GM12878 (cell line): ENCODE data around the gene TEX261. TPM values are rescaled to one million over a fixed set of nuclear protein-coding genes. Genes with fewer than 3 reads are reported as not detected.

ENCODE experiments used
- ATAC-seq: fragments of 200-7000 bp; cut with Tn5 transposase; 3 replicates; pipeline ENCODE4 v1.9.1; 2020; ENCODE audit warnings: mild to moderate bottlenecking, moderate library complexity
- BruUV-seq: library from RNA; stranded (reverse); fragments of 400-500 nt; replicated peaks from 2 replicates; lab custom pipeline; 2021; lab: Mats Ljungman, UMichigan
- CTCF ChIA-PET: fragments of 300-600 bp; sonication (Branson Sonifier 250); formaldehyde crosslinking; extraction: SDS; loops from one replicate; lab custom pipeline; 2021; ENCODE audit warnings: inconsistent platforms; lab: Yijun Ruan, JAX
- POLR2A ChIA-PET: fragments of 350-600 bp; formaldehyde crosslinking; extraction: SDS; loops from one replicate; lab custom pipeline; 2021; ENCODE audit warnings: inconsistent platforms; lab: Charles Lee
- RAD21 ChIA-PET: fragments of 300-600 bp; sonication (Branson Sonifier 250); formaldehyde crosslinking; loops from one replicate; lab custom pipeline; 2023; ENCODE audit warnings: antibody characterized with exemption; ENCODE audit not compliant: unreplicated experiment; lab: Charles Lee
- SMC1A ChIA-PET: fragments of 300-600 bp; sonication (Branson Sonifier 250); formaldehyde crosslinking; loops from one replicate; lab custom pipeline; 2023; ENCODE audit not compliant: unreplicated experiment, uncharacterized antibody; lab: Charles Lee
- DNase-seq: peaks from one replicate; pipeline ENCODE4 v3.0.0-alpha.2; 2011; ENCODE audit warnings: low read depth, low spot score
- FAIRE-seq: peaks from 3 replicates; lab custom pipeline; 2011; peaks lifted over from hg19 to GRCh38; lab: Jason Lieb, UNC
- H2AFZ ChIP-seq: 2 replicates; pipeline ENCODE4 v1.6.0; 2011; ENCODE audit warnings: low read depth, low read length, control low read depth; ENCODE audit not compliant: control insufficient read depth
- H3K27ac ChIP-seq: 2 replicates; pipeline ENCODE4 v1.5.1; 2011; ENCODE audit warnings: control low read depth; ENCODE audit not compliant: control insufficient read depth, insufficient read depth
- H3K27me3 ChIP-seq, 2 experiments: replicated peaks in 1 of 2; 2 replicates each; pipeline versions ENCODE4 v1.6.0 to v1.6.1; 2011; ENCODE audit warnings: low read length in 1 of 2; ENCODE audit not compliant: control insufficient read depth in 2 of 2, insufficient read depth in 2 of 2
- H3K36me3 ChIP-seq, 2 experiments: 2 replicates each; pipeline ENCODE4 v1.5.1; 2011; ENCODE audit warnings: low read length in 1 of 2; ENCODE audit not compliant: control insufficient read depth in 2 of 2, insufficient read depth in 2 of 2
- H3K4me1 ChIP-seq: 2 replicates; pipeline ENCODE4 v1.6.1; 2011; ENCODE audit warnings: mild to moderate bottlenecking, low read length, moderate library complexity, mixed read lengths; ENCODE audit not compliant: control insufficient read depth, insufficient read depth
- H3K4me2 ChIP-seq: 2 replicates; pipeline ENCODE4 v1.6.0; 2011; ENCODE audit warnings: control low read depth; ENCODE audit not compliant: control insufficient read depth, insufficient read depth
- H3K4me3 ChIP-seq: fragments of 200-600 bp; sonication (generic); 2 replicates; pipeline ENCODE4 v1.5.1; 2016
- H3K79me2 ChIP-seq: 2 replicates; pipeline ENCODE4 v1.6.0; 2011; ENCODE audit warnings: low read length; ENCODE audit not compliant: control insufficient read depth, insufficient read depth
- H3K9ac ChIP-seq: 2 replicates; pipeline ENCODE4 v1.8.0; 2011; ENCODE audit warnings: low read length, control low read depth, mixed read lengths; ENCODE audit not compliant: control insufficient read depth, insufficient read depth
- H3K9me3 ChIP-seq: replicated peaks from 3 replicates; pipeline ENCODE4 v1.5.1; 2011; ENCODE audit warnings: mild to moderate bottlenecking, low read length; ENCODE audit not compliant: control insufficient read depth, insufficient read depth
- H4K20me1 ChIP-seq: 2 replicates; pipeline ENCODE4 v1.6.0; 2011; ENCODE audit not compliant: control insufficient read depth, insufficient read depth
- BCLAF1 ChIP-seq: fragments of 450-650 bp; IDR thresholded peaks from 2 replicates; pipeline ENCODE4 v1.6.1; 2017; ENCODE audit warnings: antibody characterized with exemption, mild to moderate bottlenecking, moderate library complexity
- CBX5 ChIP-seq: sonication (generic); IDR thresholded peaks from 2 replicates; pipeline ENCODE4 v1.6.1; 2016; ENCODE audit warnings: low read depth, moderate library complexity, mild to moderate bottlenecking, inconsistent platforms
- EED ChIP-seq: sonication (generic); IDR thresholded peaks from 2 replicates; pipeline ENCODE4 v1.6.1; 2016; ENCODE audit warnings: antibody characterized with exemption, low read depth
- EZH2 ChIP-seq: IDR thresholded peaks from 2 replicates; pipeline ENCODE4 v1.6.1; 2012; ENCODE audit warnings: low read depth, mild to moderate bottlenecking, control low read depth, inconsistent platforms, low read length, borderline replicate concordance; ENCODE audit not compliant: control insufficient read depth
- KDM1A ChIP-seq: fragments of 200-600 bp; sonication (generic); IDR thresholded peaks from 2 replicates; pipeline ENCODE4 v1.6.1; 2016; ENCODE audit warnings: borderline replicate concordance
- MAX ChIP-seq: IDR thresholded peaks from 2 replicates; pipeline ENCODE4 v1.6.1; 2012; ENCODE audit warnings: low read depth, low read length, improper control_type of control experiment
- NFXL1 ChIP-seq: fragments of 450-650 bp; IDR thresholded peaks from 2 replicates; pipeline ENCODE4 v1.6.1; 2017; ENCODE audit warnings: antibody characterized with exemption, mild to moderate bottlenecking, borderline replicate concordance
- NR2C2 ChIP-seq: IDR thresholded peaks from 2 replicates; pipeline ENCODE4 v1.6.1; 2011; ENCODE audit warnings: borderline replicate concordance, low read depth; ENCODE audit not compliant: control insufficient read depth, insufficient read length
- PAX8 ChIP-seq: fragments of 450-650 bp; IDR thresholded peaks from 2 replicates; pipeline ENCODE4 v1.6.1; 2017; ENCODE audit warnings: mild to moderate bottlenecking, moderate library complexity
- PKNOX1 ChIP-seq: fragments of 450-650 bp; IDR thresholded peaks from 2 replicates; pipeline ENCODE4 v1.6.1; 2016; ENCODE audit warnings: mild to moderate bottlenecking
- RAD21 ChIP-seq: IDR thresholded peaks from 2 replicates; pipeline ENCODE4 v1.6.1; 2011; ENCODE audit warnings: mild to moderate bottlenecking, low read depth, low read length, moderate library complexity; ENCODE audit not compliant: insufficient read depth
- RAD51 ChIP-seq: fragments of 450-650 bp; IDR thresholded peaks from 2 replicates; pipeline ENCODE4 v1.6.1; 2016; ENCODE audit warnings: moderate library complexity, mild to moderate bottlenecking, inconsistent platforms
- REST ChIP-seq: IDR thresholded peaks from 2 replicates; pipeline ENCODE4 v1.6.1; 2012; ENCODE audit warnings: mild to moderate bottlenecking, low read depth, low read length
- RFX5 ChIP-seq: IDR thresholded peaks from 2 replicates; pipeline ENCODE4 v1.6.1; 2011; ENCODE audit warnings: low read depth, low read length, improper control_type of control experiment
- TCF12 ChIP-seq: IDR thresholded peaks from 2 replicates; pipeline ENCODE4 v1.6.1; 2011; ENCODE audit warnings: low read depth, mild to moderate bottlenecking, low read length
- YBX1 ChIP-seq: fragments of 450-650 bp; IDR thresholded peaks from 2 replicates; pipeline ENCODE4 v1.6.1; 2016; ENCODE audit warnings: antibody characterized with exemption
- WGBS: methylation state at CpG from one replicate; pipeline ENCODE4 v1.1.6; 2016; ENCODE audit warnings: low lambda C conversion rate; ENCODE audit not compliant: insufficient replicate concordance, insufficient coverage; ENCODE audit errors: missing lambda C conversion rate; 5-methylcytosine and 5-hydroxymethylcytosine counted together
- in situ Hi-C: fragments of 300-500 bp; cut with MboI; formaldehyde crosslinking; loops from 9 replicates; pipeline ENCODE4 v1.14.3; 2018; ENCODE audit warnings: mixed read lengths
- intact Hi-C: fragments of 100-400 bp; cut with micrococcal nuclease; formaldehyde crosslinking; loops from one replicate; pipeline ENCODE4 v1.14.2; 2022; ENCODE audit not compliant: unreplicated experiment
- polyA plus RNA-seq, 11 experiments: library from polyadenylated mRNA; depleted of rRNA in 4 of 11; unstranded in 6 of 11; stranded (reverse) in 5 of 11; fragments of >200 nt; fragmentation: Nextera tagmentation in 4 of 11; fragmentation: Illumina TruSeq in 1 of 11; extraction: Ambion mirVana in 4 of 11; extraction: Trizol in 1 of 11; gene quantifications; 1 replicate in 1 of 11; 2 replicates in 10 of 11; pipeline versions ENCODE4 v1.2.1 to v1.2.3, GENCODE V29; 2011 to 2016; ENCODE audit warnings: inconsistent platforms in 2 of 11, missing spikeins in 2 of 11, low read depth in 1 of 11
- total RNA-seq, 4 experiments: library from RNA; depleted of rRNA in 3 of 4; stranded (reverse); fragments of >200 nt in 3 of 4; fragmentation: Illumina TruSeq in 1 of 4; extraction: Trizol in 1 of 4; gene quantifications; 2 replicates each; pipeline versions ENCODE4 v1.2.1 to v1.2.3, GENCODE V29; 2013 to 2021

TEX261 gene
- total and polyA plus RNA-seq, 10 of the 15 experiments (the other 5 are each of a cell fraction or from before 2014, with no cell fraction given): 5.5 to 75.6 (median 40.3) TPM

GRCh38 chr2:70985956-70986355 lies 8.7 kb downstream of the TEX261 start:
- DNase-seq: no peak
- no peak overlapping the region for H3K9ac ChIP-seq
- in situ Hi-C loops (no loop called here), intact Hi-C loops (no loop called here)
- no peak for FAIRE-seq
- H2AFZ ChIP-seq: no peak overlapping the region
- no peaks in the 10 kb centered on the region for H4K20me1 ChIP-seq
- no peak overlapping the region for H3K4me3 ChIP-seq
- no peaks in the 10 kb centered on the region for H3K79me2 ChIP-seq
- ChIA-PET RAD21 (no interaction called here), SMC1A (interaction anchor here (1.4 kb wide), 1 partner anchor 15 kb away, joined by 3 read pairs; no protein-coding TSS in a partner anchor), CTCF (interaction anchor here (0.9 to 2.2 kb wide), 4 partner anchors 13 to 21 kb away, joined by 3 to 18 read pairs (median 7); no protein-coding TSS in a partner anchor), POLR2A (no interaction called here)
- no peak for ATAC-seq
- BruUV-seq: no TSS peak
- no peak overlapping the region for H3K27ac ChIP-seq
- no peaks in the 10 kb centered on the region for H3K27me3 ChIP-seq
- 91% methylated on average over 1 of the region's 1 CpG for WGBS
- no peak overlapping the region for H3K4me2 ChIP-seq
- H3K9me3 ChIP-seq: no peaks in the 10 kb centered on the region
- H3K36me3 ChIP-seq: peaks cover 5 to 20% of the 10 kb centered on the region in 2 experiments
- H3K4me1 ChIP-seq: no peaks in the 10 kb centered on the region
- no peak for TF ChIP-seq BCLAF1
- no peak for TF ChIP-seq NFXL1
- no peak for TF ChIP-seq NR2C2
- TF ChIP-seq REST: no peak
- no peak for TF ChIP-seq EED
- TF ChIP-seq MAX: no peak
- TF ChIP-seq YBX1: no peak
- no peak for TF ChIP-seq PKNOX1
- no peak for TF ChIP-seq RFX5
- no peak for TF ChIP-seq RAD51
- no peak for TF ChIP-seq KDM1A
- TF ChIP-seq TCF12: no peak
- TF ChIP-seq EZH2: no peak
- no peak for TF ChIP-seq PAX8
- no peak for TF ChIP-seq CBX5
- no peak for TF ChIP-seq RAD21
